Astrocyte of the cerebellum (primary cell): ENCODE data around the gene B3GAT1.
"Not testable (repeated sequence)": the region's sequence is repeated elsewhere in the genome, so short reads cannot be mapped to it uniquely, and the experiment has no call there.

Experiments used
- DNase-seq: peaks from one replicate; pipeline ENCODE4 v3.0.0-alpha.2; 2011; ENCODE audit warnings: low read depth
- H3K4me3 ChIP-seq: 2 replicates; pipeline ENCODE4 v1.5.1; 2011; ENCODE audit warnings: mild to moderate bottlenecking, low read depth, low read length, moderate library complexity
- CTCF ChIP-seq: IDR thresholded peaks from 2 replicates; pipeline ENCODE4 v1.5.1; 2012; ENCODE audit warnings: low read length, low read depth, moderate library complexity, mild to moderate bottlenecking; ENCODE audit errors: missing control alignments
- in situ Hi-C: cut with HindIII; loops from 2 replicates; pipeline ENCODE4 v1.10.0; 2017; ENCODE audit warnings: low sequenced_read_pairs

Gene B3GAT1

GRCh38 chr11:134449713-134450112 lies 37.7 kb upstream of the B3GAT1 start:
- no peak for DNase-seq
- in situ Hi-C loops: no loop called here
- no peak for TF ChIP-seq CTCF

GRCh38 chr11:134449051-134449450 lies 37.0 kb upstream of the B3GAT1 start:
- no peak for DNase-seq
- no peak for TF ChIP-seq CTCF
- in situ Hi-C loops: no loop called here
- no peak overlapping the region for H3K4me3 ChIP-seq

More at GRCh38 chr11:134449713-134450112, 37.7 kb upstream of the B3GAT1 start:
- H3K4me3 ChIP-seq: no peak overlapping the region

GRCh38 chr11:134447696-134448095 lies 35.7 kb upstream of the B3GAT1 start:
- in situ Hi-C loops: no loop called here
- DNase-seq: no peak
- TF ChIP-seq CTCF: no peak
- no peak overlapping the region for H3K4me3 ChIP-seq

GRCh38 chr11:134445601-134446325 lies 33.7 kb upstream of the B3GAT1 start:
- no peak for TF ChIP-seq CTCF
- in situ Hi-C loops: no loop called here
- DNase-seq: no peak
- H3K4me3 ChIP-seq: no peak overlapping the region

- DNase-seq, in situ Hi-C loops, H3K4me3 ChIP-seq: not testable (repeated sequence)
Measured at GRCh38 chr11:134444160-134445108, 32.4 kb upstream of the B3GAT1 start.

- no peak overlapping the region for H3K4me3 ChIP-seq
- in situ Hi-C loops: no loop called here
- TF ChIP-seq CTCF: no peak
- no peak for DNase-seq
Measured at GRCh38 chr11:134443246-134443645, 31.2 kb upstream of the B3GAT1 start.

- DNase-seq: no peak
- in situ Hi-C loops: no loop called here
- no peak overlapping the region for H3K4me3 ChIP-seq
- no peak for TF ChIP-seq CTCF
Measured at GRCh38 chr11:134442246-134442645, 30.2 kb upstream of the B3GAT1 start.
